HAP-1 (cell line): ENCODE data around the gene RGP1.

Experiments
- DNase-seq, 2 experiments: peaks; one replicate each; pipeline ENCODE4 v3.0.0-alpha.2; 2016 to 2020; ENCODE audit warnings: low spot score in 2 of 2
- H3K27me3 ChIP-seq: fragments of 250-450 bp; sonication (Bioruptor Pico); 2 replicates; pipeline ENCODE4 v1.5.1; 2020; ENCODE audit warnings: low read depth, mild to moderate bottlenecking, moderate library complexity
- H3K36me3 ChIP-seq: fragments of 250-450 bp; sonication (Bioruptor Pico); replicated peaks from 2 replicates; pipeline ENCODE4 v1.5.1; 2020; ENCODE audit warnings: mild to moderate bottlenecking
- H3K4me1 ChIP-seq: fragments of 250-450 bp; sonication (Bioruptor Pico); 2 replicates; pipeline ENCODE4 v1.5.1; 2020; ENCODE audit warnings: mild to moderate bottlenecking
- H3K4me3 ChIP-seq: fragments of 250-450 bp; sonication (Bioruptor Pico); 2 replicates; pipeline ENCODE4 v1.5.1; 2020; ENCODE audit warnings: mild to moderate bottlenecking, moderate library complexity
- H3K9me3 ChIP-seq: fragments of 250-450 bp; sonication (Bioruptor Pico); 2 replicates; pipeline ENCODE4 v1.5.1; 2020; ENCODE audit warnings: mild to moderate bottlenecking, moderate library complexity
- in situ Hi-C: fragments of 300-500 bp; cut with MboI; formaldehyde crosslinking; loops from 3 replicates; pipeline ENCODE4 v1.14.3; 2020; ENCODE audit warnings: low sequenced_read_pairs, inconsistent platforms, mixed read lengths

Gene RGP1

DNA sequence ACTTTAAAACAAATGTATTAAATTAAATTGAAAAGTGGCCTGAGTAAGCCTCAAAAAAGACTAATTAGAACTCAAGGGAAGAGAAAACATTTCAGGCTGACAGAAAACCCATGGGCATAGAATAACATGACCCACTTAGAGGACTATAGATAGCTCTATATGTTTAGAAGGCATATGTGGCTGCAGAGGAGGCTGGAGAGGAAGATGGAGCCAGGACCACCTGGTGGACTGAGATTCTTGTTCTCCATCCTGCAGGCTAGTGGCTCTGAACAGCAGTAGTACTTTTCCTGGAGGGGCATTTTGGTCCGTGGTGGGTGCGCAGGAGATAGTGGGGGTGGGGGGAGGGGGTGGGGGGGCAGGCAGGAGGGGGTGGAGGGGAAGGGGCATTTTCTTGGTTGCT lies 32.0 kb downstream of the RGP1 start:
- Histone ChIP-seq H3K27me3 (no peaks in the 10 kb centered on the region), H3K4me1 (peaks cover 6% of the 10 kb centered on the region), H3K9me3 (no peaks in the 10 kb centered on the region), H3K4me3 (no peak overlapping the region), H3K36me3 (no peaks in the 10 kb centered on the region)
- DNase-seq: no peak
- in situ Hi-C loops: no loop called here

- Histone ChIP-seq H3K27me3 (no peaks in the 10 kb centered on the region), H3K36me3 (no peaks in the 10 kb centered on the region; the same call in 1 of the 2 replicates), H3K4me1 (peaks cover 2% of the 10 kb centered on the region; the same call in 1 of the 2 replicates), H3K4me3 (no peak overlapping the region), H3K9me3 (no peaks in the 10 kb centered on the region)
- in situ Hi-C loops: no loop called here
- no peak for DNase-seq
Measured at GRCh38 chr9:35783418-35783817, 34.3 kb downstream of the RGP1 start.

- peaks cover 26% of the 10 kb centered on the region for H3K4me1 ChIP-seq
- H3K9me3 ChIP-seq: no peaks in the 10 kb centered on the region
- H3K4me3 ChIP-seq: no peak overlapping the region
- peak; percentile 76 to 93 for DNase-seq
- H3K36me3 ChIP-seq: peaks cover 9% of the 10 kb centered on the region
- in situ Hi-C loops: no loop called here
- no peaks in the 10 kb centered on the region for H3K27me3 ChIP-seq
Measured at GRCh38 chr9:35789541-35789940, 40.5 kb downstream of the RGP1 start.

GRCh38 chr9:35790025-35790384 lies 40.9 kb downstream of the RGP1 start:
- H3K4me1 ChIP-seq: peaks cover 26% of the 10 kb centered on the region
- peaks cover 9% of the 10 kb centered on the region for H3K36me3 ChIP-seq
- no peaks in the 10 kb centered on the region for H3K9me3 ChIP-seq
- in situ Hi-C loops: loop anchor here (5.0 kb wide), 1 partner anchor 92 kb away; no protein-coding TSS in a partner anchor
- H3K27me3 ChIP-seq: no peaks in the 10 kb centered on the region
- no peak for DNase-seq
- H3K4me3 ChIP-seq: no peak overlapping the region

DNA sequence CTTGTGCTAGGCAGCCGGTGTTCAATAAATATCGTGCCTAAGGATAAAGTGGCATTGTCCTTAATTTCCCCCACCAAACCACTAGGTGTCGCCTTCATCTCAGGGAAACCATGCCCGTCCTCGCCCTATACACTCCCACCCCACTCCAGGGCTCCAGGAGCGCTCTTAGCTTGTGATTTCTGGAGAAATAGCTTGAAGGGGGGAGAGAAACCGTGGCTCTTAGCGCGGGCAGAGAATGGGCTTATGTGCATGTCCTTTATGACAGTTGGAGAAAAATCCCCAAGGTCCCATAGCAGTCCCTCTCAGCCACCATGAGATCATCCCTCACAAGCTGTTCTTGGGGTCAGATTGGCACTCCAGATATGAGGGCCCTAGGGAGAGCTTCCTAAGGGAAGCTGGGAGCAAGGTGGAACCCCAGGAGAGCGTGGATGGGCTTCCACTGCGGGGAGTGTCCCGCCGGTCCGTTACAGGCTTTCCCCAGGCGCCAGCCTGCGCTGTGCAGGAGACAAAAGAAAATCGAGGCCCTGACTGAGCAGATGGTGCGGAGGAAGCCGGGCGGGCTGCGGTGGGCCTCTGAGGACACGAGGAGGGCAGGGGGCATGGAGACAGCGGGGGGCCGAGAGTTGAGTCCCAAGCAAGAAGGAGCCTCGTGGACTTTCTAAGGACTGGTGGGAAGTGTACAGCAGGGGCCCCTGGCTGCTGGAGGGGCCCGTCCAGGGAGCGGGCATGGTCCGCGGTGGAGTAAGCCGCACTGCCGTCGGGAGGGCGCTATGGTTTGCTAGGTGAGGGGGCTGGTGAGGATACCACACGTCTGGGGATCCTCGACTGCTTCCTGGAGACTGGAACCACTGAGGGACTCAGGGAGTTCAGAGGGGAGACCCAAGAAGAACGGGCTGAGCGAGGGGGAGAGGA lies 41.6 kb downstream of the RGP1 start:
- DNase-seq: peak; percentile 76 to 84
- Histone ChIP-seq H3K27me3 (no peaks in the 10 kb centered on the region), H3K9me3 (no peaks in the 10 kb centered on the region), H3K36me3 (peaks cover 9% of the 10 kb centered on the region), H3K4me1 (peaks cover 26% of the 10 kb centered on the region), H3K4me3 (no peak overlapping the region)
- in situ Hi-C loops: loop anchor here (5.0 kb wide), 1 partner anchor 92 kb away; no protein-coding TSS in a partner anchor

GRCh38 chr9:35791297-35791921 lies 42.3 kb downstream of the RGP1 start, which contains the start of gene NPR2:
Gene NPR2, plus strand, starts transcription at chr9:35791591. Its CDS starts 818 bp downstream, at chr9:35792409.
- DNase-seq: no peak
- in situ Hi-C loops: loop anchor here (5.0 kb wide), 1 partner anchor 91 kb away; no protein-coding TSS in a partner anchor
- Histone ChIP-seq H3K9me3 (no peaks in the 10 kb centered on the region), H3K4me3 (no peak within 1 kb of the TSS), H3K4me1 (peaks cover 26% of the 10 kb centered on the region), H3K36me3 (peaks cover 9% of the 10 kb centered on the region), H3K27me3 (no peaks in the 10 kb centered on the region)

GRCh38 chr9:35792024-35792813 lies 43.1 kb downstream of the RGP1 start:
- H3K4me3 ChIP-seq: no peak overlapping the region
- in situ Hi-C loops: loop anchor here (5.0 kb wide), 1 partner anchor 90 kb away; no protein-coding TSS in a partner anchor

GRCh38 chr9:35792826-35793225 lies 43.7 kb downstream of the RGP1 start:
- Histone ChIP-seq H3K9me3 (no peaks in the 10 kb centered on the region), H3K4me1 (peaks cover 26% of the 10 kb centered on the region), H3K36me3 (peaks cover 9% of the 10 kb centered on the region), H3K27me3 (no peaks in the 10 kb centered on the region), H3K4me3 (no peak overlapping the region)
- in situ Hi-C loops: loop anchor here (5.0 kb wide), 1 partner anchor 89 kb away; no protein-coding TSS in a partner anchor
- DNase-seq: no peak

More at GRCh38 chr9:35792024-35792813, 43.1 kb downstream of the RGP1 start:
- Histone ChIP-seq H3K36me3 (peaks cover 9% of the 10 kb centered on the region), H3K4me1 (peaks cover 26% of the 10 kb centered on the region), H3K27me3 (no peaks in the 10 kb centered on the region), H3K9me3 (no peaks in the 10 kb centered on the region)
- DNase-seq: no peak

GRCh38 chr9:35793461-35793860 lies 44.4 kb downstream of the RGP1 start:
- in situ Hi-C loops: loop anchor here (5.0 kb wide), 1 partner anchor 89 kb away; no protein-coding TSS in a partner anchor
- Histone ChIP-seq H3K36me3 (peaks cover 9% of the 10 kb centered on the region), H3K9me3 (no peaks in the 10 kb centered on the region), H3K27me3 (no peaks in the 10 kb centered on the region), H3K4me1 (peaks cover 24% of the 10 kb centered on the region), H3K4me3 (no peak overlapping the region)
- DNase-seq: no peak

GRCh38 chr9:35795695-35796094 lies 46.6 kb downstream of the RGP1 start:
- no peak for DNase-seq
- no peaks in the 10 kb centered on the region for H3K9me3 ChIP-seq
- H3K4me3 ChIP-seq: no peak overlapping the region
- H3K36me3 ChIP-seq: peaks cover 6% of the 10 kb centered on the region
- H3K27me3 ChIP-seq: no peaks in the 10 kb centered on the region
- in situ Hi-C loops: no loop called here
- peaks cover 3% of the 10 kb centered on the region for H3K4me1 ChIP-seq

- peaks cover 12% of the 10 kb centered on the region for H3K36me3 ChIP-seq
- H3K4me3 ChIP-seq: no peak overlapping the region
- DNase-seq: no peak
- H3K27me3 ChIP-seq: no peaks in the 10 kb centered on the region
- H3K9me3 ChIP-seq: no peaks in the 10 kb centered on the region
- in situ Hi-C loops: no loop called here
- no peaks in the 10 kb centered on the region for H3K4me1 ChIP-seq
Measured at GRCh38 chr9:35797311-35798109, 48.4 kb downstream of the RGP1 start.

DNA sequence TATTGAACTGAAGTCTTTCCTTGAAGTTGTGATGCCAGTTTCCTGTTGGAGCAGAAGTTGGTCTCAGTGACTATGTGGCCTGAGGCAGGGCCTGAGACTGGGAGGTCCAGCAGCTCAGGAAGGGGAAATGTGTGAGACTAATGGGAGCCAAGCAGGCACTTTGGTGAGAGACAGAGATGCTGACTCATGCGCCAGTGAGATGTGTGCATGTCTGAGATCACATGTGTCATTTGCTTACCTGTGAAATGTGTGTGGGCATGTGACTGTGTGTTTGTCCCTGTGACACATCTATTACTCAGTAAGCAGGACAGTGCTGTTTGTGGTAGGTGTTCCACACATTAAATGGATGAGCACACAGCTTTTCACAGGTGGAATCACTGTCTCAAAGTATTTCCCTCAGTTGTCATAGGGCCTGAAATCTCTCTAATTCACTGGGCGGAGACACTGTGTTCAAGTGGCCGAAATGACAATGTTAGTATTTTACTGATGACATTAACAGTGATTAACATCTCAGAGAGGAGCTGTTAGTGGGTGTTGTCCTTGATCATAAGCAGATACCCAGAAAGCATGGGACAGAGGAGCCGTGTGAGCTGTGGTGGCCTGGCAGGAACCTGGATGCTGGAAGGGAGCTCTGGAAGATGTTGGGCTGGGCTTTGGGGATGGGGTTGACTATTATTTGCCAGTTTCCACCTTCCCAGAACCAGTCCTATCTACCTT lies 49.7 kb downstream of the RGP1 start:
- H3K36me3 ChIP-seq: peaks cover 10% of the 10 kb centered on the region
- H3K9me3 ChIP-seq: no peaks in the 10 kb centered on the region
- no peak for DNase-seq
- in situ Hi-C loops: no loop called here
- H3K4me1 ChIP-seq: no peaks in the 10 kb centered on the region
- H3K27me3 ChIP-seq: no peaks in the 10 kb centered on the region
- H3K4me3 ChIP-seq: no peak overlapping the region
